Endothelial cell (in vitro differentiated cells): Measurements from ENCODE around the gene DHRSX. TPM values are rescaled to one million over a fixed set of nuclear protein-coding genes. Genes with fewer than 3 reads are reported as not detected.

Source experiments
- DNase-seq: peaks from one replicate; pipeline ENCODE4 v3.0.0; 2021; ENCODE audit warnings: low spot score
- H3K27ac Mint-ChIP-seq: one replicate; pipeline ENCODE4 v1.8.0; 2021; ENCODE audit warnings: mixed read lengths, inconsistent platforms; ENCODE audit not compliant: unreplicated experiment
- H3K27me3 Mint-ChIP-seq: one replicate; pipeline ENCODE4 v1.8.0; 2021; ENCODE audit warnings: mild to moderate bottlenecking, moderate library complexity, mixed read lengths, inconsistent platforms; ENCODE audit not compliant: unreplicated experiment
- H3K36me3 Mint-ChIP-seq: one replicate; pipeline ENCODE4 v1.8.0; 2021; ENCODE audit warnings: mild to moderate bottlenecking, low read depth, mixed read lengths, inconsistent platforms; ENCODE audit not compliant: unreplicated experiment
- H3K4me1 Mint-ChIP-seq: one replicate; pipeline ENCODE4 v1.8.0; 2021; ENCODE audit warnings: mild to moderate bottlenecking, mixed read lengths, inconsistent platforms; ENCODE audit not compliant: unreplicated experiment
- H3K4me3 Mint-ChIP-seq: one replicate; pipeline ENCODE4 v1.8.0; 2021; ENCODE audit warnings: mild to moderate bottlenecking, mixed read lengths, inconsistent platforms; ENCODE audit not compliant: unreplicated experiment
- H3K9me3 Mint-ChIP-seq: one replicate; pipeline ENCODE4 v1.8.0; 2021; ENCODE audit warnings: mixed read lengths, inconsistent platforms; ENCODE audit not compliant: unreplicated experiment
- CTCF ChIP-seq: fragments of 200-600 bp; sonication (generic); IDR thresholded peaks from one replicate; pipeline ENCODE4 v1.5.0; 2021; ENCODE audit warnings: antibody characterized with exemption; ENCODE audit not compliant: unreplicated experiment
- total RNA-seq: library from RNA; stranded (reverse); fragmentation: NEBNext Ultra II Directional; extraction: Animal tissue kit (Norgen Biotek cat#: 25700); gene quantifications from one replicate; pipeline ENCODE4 v1.2.1, GENCODE V29; 2021; ENCODE audit not compliant: unreplicated experiment

DHRSX gene
- total RNA-seq, 1 donor from 2014 or later: 22.2 TPM

DNA sequence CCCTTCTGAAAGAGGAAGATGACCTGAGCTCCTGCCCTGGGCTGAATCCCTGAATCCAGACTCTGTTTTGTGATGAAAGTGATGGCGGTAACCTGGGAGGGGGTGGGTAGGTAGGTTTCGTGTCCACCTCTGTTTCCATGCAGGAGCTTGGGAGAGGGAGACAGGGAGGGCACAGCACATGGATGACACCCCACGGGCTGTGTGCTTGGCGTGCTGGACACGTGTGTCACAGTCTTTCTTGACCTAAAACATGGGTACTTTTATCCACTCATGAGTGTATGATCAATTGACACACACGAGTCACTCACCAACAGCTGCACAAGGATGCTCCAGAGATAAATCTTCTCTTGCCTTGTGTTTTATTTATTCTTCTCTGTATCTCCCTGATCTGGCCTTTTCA lies 111.5 kb downstream of the DHRSX start:
- no peak for TF ChIP-seq CTCF
- Mint-ChIP-seq H3K36me3 (peaks cover 33% of the 10 kb centered on the region), H3K27ac (no peak overlapping the region), H3K4me1 (no peaks in the 10 kb centered on the region), H3K9me3 (no peaks in the 10 kb centered on the region), H3K27me3 (peaks cover 4% of the 10 kb centered on the region), H3K4me3 (no peak overlapping the region)
- DNase-seq: no peak

GRCh38 chrX:2388669-2389068 lies 112.1 kb downstream of the DHRSX start:
- Mint-ChIP-seq H3K4me3 (no peak overlapping the region), H3K4me1 (no peaks in the 10 kb centered on the region), H3K27ac (no peak overlapping the region), H3K27me3 (peaks cover 1% of the 10 kb centered on the region), H3K9me3 (no peaks in the 10 kb centered on the region), H3K36me3 (peaks cover 29% of the 10 kb centered on the region)
- no peak for TF ChIP-seq CTCF
- DNase-seq: no peak

DNA sequence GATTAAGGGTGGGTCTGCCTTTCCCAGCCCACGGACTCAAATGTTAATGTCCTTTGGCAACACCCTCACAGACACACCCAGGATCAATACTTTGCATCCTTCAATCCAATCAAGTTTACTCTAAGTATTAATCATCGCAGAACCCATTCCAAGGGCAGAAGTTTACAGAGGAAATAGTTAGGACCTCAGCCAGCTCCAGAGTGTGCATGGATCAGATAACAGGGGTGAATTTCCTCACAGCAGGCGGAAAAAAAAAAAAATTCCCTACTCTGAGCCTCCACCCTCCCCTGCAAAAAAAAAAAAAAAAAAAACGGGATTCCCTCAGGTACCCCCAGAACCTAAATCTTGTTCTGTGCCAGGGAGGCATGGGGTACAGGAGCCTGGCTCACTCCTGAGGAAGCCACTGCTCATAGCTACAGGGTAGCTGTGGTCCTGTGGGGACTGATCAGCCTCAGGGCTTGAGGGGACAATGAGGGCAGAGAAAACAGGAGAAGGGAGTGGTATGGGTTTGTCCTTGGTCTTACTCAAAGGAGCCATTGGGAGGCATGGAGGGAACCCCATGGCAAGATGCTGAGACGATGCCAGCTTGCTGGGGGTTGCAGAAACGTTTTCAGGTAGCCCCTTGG lies 113.0 kb downstream of the DHRSX start:
- Mint-ChIP-seq H3K27me3 (peaks cover 1% of the 10 kb centered on the region), H3K4me1 (no peaks in the 10 kb centered on the region), H3K36me3 (peaks cover 27% of the 10 kb centered on the region), H3K4me3 (no peak overlapping the region), H3K27ac (no peak overlapping the region), H3K9me3 (no peaks in the 10 kb centered on the region)
- no peak for TF ChIP-seq CTCF
- no peak for DNase-seq

DNA sequence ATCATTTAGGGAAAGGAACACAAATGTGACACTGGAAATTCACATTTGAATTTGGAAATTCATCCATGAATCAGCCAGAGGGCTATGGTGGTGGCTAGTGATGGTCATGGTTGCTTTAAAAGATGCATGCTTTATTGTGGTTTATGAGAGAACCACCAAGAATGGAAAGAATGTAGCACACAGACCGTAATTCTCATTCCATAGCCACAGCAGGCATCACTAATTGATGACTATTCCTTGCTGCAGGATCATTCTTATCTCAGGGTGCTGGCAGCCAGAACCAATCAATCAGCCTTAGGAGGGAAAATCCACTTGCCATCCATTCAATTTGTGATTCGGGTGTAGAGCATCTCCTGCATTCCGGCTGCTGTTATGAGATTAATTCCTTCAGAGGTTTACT lies 115.6 kb downstream of the DHRSX start:
- H3K4me1 Mint-ChIP-seq: no peaks in the 10 kb centered on the region
- peaks cover 3% of the 10 kb centered on the region for H3K27me3 Mint-ChIP-seq
- H3K4me3 Mint-ChIP-seq: no peak overlapping the region
- no peaks in the 10 kb centered on the region for H3K9me3 Mint-ChIP-seq
- H3K36me3 Mint-ChIP-seq: peaks cover 18% of the 10 kb centered on the region
- no peak overlapping the region for H3K27ac Mint-ChIP-seq
- TF ChIP-seq CTCF: no peak
- no peak for DNase-seq

DNA sequence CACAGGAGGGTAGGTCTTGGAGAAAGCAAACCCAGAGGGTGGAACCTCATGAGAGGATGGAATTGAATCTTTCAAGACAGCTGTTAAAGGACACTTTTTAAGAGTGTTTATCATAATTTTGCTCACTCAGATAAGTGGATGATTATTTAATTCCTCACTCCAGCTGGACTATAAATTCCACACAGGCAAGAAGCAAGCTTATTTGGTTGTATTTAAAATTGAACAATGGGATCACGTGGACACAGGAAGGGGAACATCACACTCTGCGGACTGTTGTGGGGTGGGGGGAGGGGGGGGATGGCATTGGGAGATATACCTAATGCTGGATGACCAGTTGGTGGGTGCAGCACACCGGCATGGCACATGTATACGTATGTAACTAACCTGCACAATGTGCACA lies 116.3 kb downstream of the DHRSX start:
- no peaks in the 10 kb centered on the region for H3K9me3 Mint-ChIP-seq
- peaks cover 18% of the 10 kb centered on the region for H3K36me3 Mint-ChIP-seq
- H3K27me3 Mint-ChIP-seq: peaks cover 3% of the 10 kb centered on the region
- no peak overlapping the region for H3K4me3 Mint-ChIP-seq
- DNase-seq: no peak
- no peak for TF ChIP-seq CTCF
- no peaks in the 10 kb centered on the region for H3K4me1 Mint-ChIP-seq
- H3K27ac Mint-ChIP-seq: no peak overlapping the region
